Stimulated activated CD4-positive, alpha-beta T cell treated with anti-CD3 and anti-CD28 coated beads, Interleukin-15, amount 100 ng/mL, for 1 hour (primary cell): ENCODE measurements around the gene LYST.
"Not testable (repeated sequence)": the region's sequence is repeated elsewhere in the genome, so short reads cannot be mapped to it uniquely, and the experiment has no call there.

Experiments
- DNase-seq, 2 donors: peaks; one replicate each; pipeline ENCODE4 v3.0.0-alpha.2; 2020; ENCODE audit warnings: low read depth in 1 of 2, low spot score in 1 of 2

LYST gene

GRCh38 chr1:235639226-235640205 lies 227.2 kb downstream of the LYST start:
- DNase-seq, result no peak

- DNase-seq, result not testable (repeated sequence)
Measured at GRCh38 chr1:235638612-235639011, 228.1 kb downstream of the LYST start.

- no peak for DNase-seq
Measured at GRCh38 chr1:235637756-235638534, 228.8 kb downstream of the LYST start.

GRCh38 chr1:235635938-235636662 lies 230.6 kb downstream of the LYST start:
- no peak for DNase-seq

- DNase-seq, result no peak
Measured at GRCh38 chr1:235632506-235633401, 234.0 kb downstream of the LYST start.

- DNase-seq, result no peak
Measured at GRCh38 chr1:235631816-235632215, 234.9 kb downstream of the LYST start.

GRCh38 chr1:235628316-235629005 lies 238.2 kb downstream of the LYST start:
- DNase-seq, result no peak

- DNase-seq, result no peak
Measured at GRCh38 chr1:235625831-235626230, 240.9 kb downstream of the LYST start.

- DNase-seq, result no peak
Measured at GRCh38 chr1:235625340-235625739, 241.4 kb downstream of the LYST start.

GRCh38 chr1:235624721-235625333 lies 241.9 kb downstream of the LYST start:
- DNase-seq, result no peak

GRCh38 chr1:235622936-235623779 lies 243.5 kb downstream of the LYST start:
- no peak for DNase-seq

GRCh38 chr1:235619149-235619548 lies 247.6 kb downstream of the LYST start:
- not testable (repeated sequence) for DNase-seq

- no peak for DNase-seq
Measured at GRCh38 chr1:235617808-235618207, 248.9 kb downstream of the LYST start.

GRCh38 chr1:235617140-235617539 lies 249.6 kb downstream of the LYST start:
- DNase-seq, result no peak

- no peak for DNase-seq
Measured at GRCh38 chr1:235614442-235614954, 252.2 kb downstream of the LYST start.

- no peak for DNase-seq
Measured at GRCh38 chr1:235613602-235614001, 253.1 kb downstream of the LYST start.

- no peak for DNase-seq
Measured at GRCh38 chr1:235612761-235613160, 253.9 kb downstream of the LYST start.
